ENCODE results near the gene ZRSR2.

- TF ChIP-seq CTCF (IDR thresholded peaks at IDR 0.05) (no peak), POLR2A (IDR thresholded peaks at IDR 0.05) (no peak)
Observed at GRCh38 chrX:15829217-15829616, 38.9 kb downstream of the ZRSR2 start.

Data from heart left ventricle (tissue), 13 donors.